Naive thymus-derived CD4-positive, alpha-beta T cell (primary cell): ENCODE measurements around the gene GLP1R. TPM values are rescaled to one million over a fixed set of nuclear protein-coding genes. Genes with fewer than 3 reads are reported as not detected.

Experiments
- ATAC-seq: fragments of 150-1000 bp; cut with Tn5 transposase; 2 replicates; pipeline ENCODE4 v1.10.0; 2021; ENCODE audit warnings: mild to moderate bottlenecking, moderate library complexity
- CTCF ChIA-PET: fragments of 350-600 bp; sonication (Branson Sonifier 250); formaldehyde crosslinking; loops from one replicate; lab custom pipeline; 2021; ENCODE audit warnings: antibody characterized with exemption; lab: Charles Lee
- POLR2A ChIA-PET: fragments of 350-600 bp; sonication (Branson Sonifier 250); formaldehyde crosslinking; loops from one replicate; lab custom pipeline; 2021; ENCODE audit warnings: antibody characterized with exemption, inconsistent platforms; lab: Charles Lee
- DNase-seq, 9 donors: peaks; one replicate each; pipeline versions ENCODE4 v3.0.0 to v3.0.0-alpha.2; 2020 to 2022; ENCODE audit warnings: mixed read lengths in 1 of 9
- H3K27ac ChIP-seq: one replicate; pipeline ENCODE4 v1.7.0; 2013; ENCODE audit warnings: mild to moderate bottlenecking, low read depth, low read length, moderate library complexity
- H3K27me3 ChIP-seq, 2 donors: one replicate each; pipeline ENCODE4 v1.7.0; 2013; ENCODE audit warnings: low read length in 2 of 2, mild to moderate bottlenecking in 2 of 2, moderate library complexity in 2 of 2; ENCODE audit not compliant: control insufficient read depth in 2 of 2, insufficient read depth in 2 of 2
- H3K36me3 ChIP-seq, 3 experiments: 1 replicate in 2 of 3; 2 replicates in 1 of 3; pipeline ENCODE4 v1.7.0; 2013; ENCODE audit warnings: low read length in 3 of 3, mild to moderate bottlenecking in 3 of 3, moderate library complexity in 1 of 3; ENCODE audit not compliant: insufficient read depth in 3 of 3, control insufficient read depth in 2 of 3
- H3K4me1 ChIP-seq, 2 donors: one replicate each; pipeline ENCODE4 v1.7.0; 2013; ENCODE audit warnings: low read length in 2 of 2, mild to moderate bottlenecking in 2 of 2, moderate library complexity in 1 of 2; ENCODE audit not compliant: control insufficient read depth in 2 of 2, insufficient read depth in 2 of 2
- H3K4me3 ChIP-seq: 2 replicates; pipeline ENCODE4 v1.7.0; 2013; ENCODE audit warnings: mild to moderate bottlenecking, low read length
- H3K9me3 ChIP-seq, 3 experiments: 1 replicate in 2 of 3; 2 replicates in 1 of 3; pipeline ENCODE4 v1.7.0; 2013; ENCODE audit warnings: low read length in 3 of 3; ENCODE audit not compliant: control insufficient read depth in 2 of 3
- H3K27ac Mint-ChIP-seq, 9 donors: one replicate each; pipeline ENCODE4 v1.8.0; 2020 to 2022; ENCODE audit warnings: mixed read lengths in 9 of 9, mild to moderate bottlenecking in 8 of 9, moderate library complexity in 5 of 9, inconsistent platforms in 2 of 9
- H3K27me3 Mint-ChIP-seq, 5 donors: one replicate each; pipeline ENCODE4 v1.8.0; 2021 to 2022; ENCODE audit warnings: mixed read lengths in 5 of 5, mild to moderate bottlenecking in 1 of 5
- H3K36me3 Mint-ChIP-seq, 5 donors: one replicate each; pipeline ENCODE4 v1.8.0; 2020 to 2022; ENCODE audit warnings: mixed read lengths in 5 of 5, mild to moderate bottlenecking in 3 of 5, inconsistent platforms in 1 of 5
- H3K4me1 Mint-ChIP-seq, 7 donors: one replicate each; pipeline ENCODE4 v1.8.0; 2020 to 2022; ENCODE audit warnings: mixed read lengths in 7 of 7, mild to moderate bottlenecking in 3 of 7, inconsistent platforms in 1 of 7
- H3K4me3 Mint-ChIP-seq, 10 donors: one replicate each; pipeline ENCODE4 v1.8.0; 2020 to 2022; ENCODE audit warnings: mild to moderate bottlenecking in 10 of 10, mixed read lengths in 10 of 10, moderate library complexity in 6 of 10, inconsistent platforms in 2 of 10
- H3K9me3 Mint-ChIP-seq, 11 donors: one replicate each; pipeline ENCODE4 v1.8.0; 2020 to 2022; ENCODE audit warnings: mixed read lengths in 11 of 11, mild to moderate bottlenecking in 4 of 11, inconsistent platforms in 1 of 11, moderate library complexity in 1 of 11
- intact Hi-C, 2 donors: fragments of 100-400 bp; cut with micrococcal nuclease; formaldehyde crosslinking; loops; one replicate each; pipeline ENCODE4 v1.15.1; 2023
- polyA plus RNA-seq, 2 donors: library from polyadenylated mRNA; unstranded; fragments of 300-500 nt; fragmentation: Illumina TruSeq; gene quantifications; one replicate each; pipeline ENCODE4 v1.2.3, GENCODE V29; 2021
- total RNA-seq, 6 experiments: library from RNA in 5 of 6; stranded (reverse) in 5 of 6; gene quantifications; 1 replicate in 5 of 6; 2 replicates in 1 of 6; pipeline ENCODE4 v1.2.3 and lab custom pipeline; 2021 to 2026

GLP1R gene
- total and polyA plus RNA-seq, 7 experiments from 2014 or later, result not detected

DNA sequence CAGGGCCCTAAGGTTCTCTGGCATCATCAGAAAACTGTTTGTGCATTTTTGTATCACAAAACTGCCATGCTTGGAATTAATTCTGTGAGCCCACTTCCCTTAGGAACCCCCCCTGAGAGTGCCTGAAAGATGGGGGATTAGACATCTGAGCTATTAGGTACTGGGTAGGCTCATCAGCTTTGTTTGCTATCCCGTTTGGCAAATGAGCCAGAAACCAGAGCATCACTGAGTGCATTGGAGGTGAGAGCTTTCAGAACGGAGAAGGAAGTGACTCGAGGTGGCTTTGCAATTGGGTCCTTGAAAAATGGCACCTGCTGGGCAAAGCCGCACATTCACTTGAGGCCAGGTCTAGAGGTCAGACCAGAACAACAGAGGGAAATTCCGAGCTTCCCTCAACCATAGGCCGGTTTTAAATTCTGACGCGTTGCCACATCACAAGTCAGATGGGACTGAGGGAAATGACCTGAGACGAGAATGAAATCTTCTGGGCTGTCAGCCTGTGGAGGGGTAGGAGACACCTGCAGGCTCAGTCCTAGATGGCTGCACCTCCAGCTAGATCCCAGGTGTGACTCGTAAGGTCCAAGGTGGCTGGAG, 8.4 kb upstream of the GLP1R start:
- ATAC-seq (no peak), DNase-seq (no peak)
- H3K27ac Mint-ChIP-seq, result no peak overlapping the region
- H3K9me3 Mint-ChIP-seq, result peaks cover 0 to 6% (median 0%) of the 10 kb centered on the region in 11 donors
- no peaks in the 10 kb centered on the region for H3K36me3 ChIP-seq
- no peaks in the 10 kb centered on the region for H3K27me3 ChIP-seq
- H3K4me3 Mint-ChIP-seq, result no peak overlapping the region
- H3K9me3 ChIP-seq, result no peaks in the 10 kb centered on the region
- no peak overlapping the region for H3K27ac ChIP-seq
- H3K27me3 Mint-ChIP-seq, result peaks cover 31 to 56% (median 44%) of the 10 kb centered on the region in 5 donors
- intact Hi-C loops, result no loop called here
- POLR2A ChIA-PET, result no interaction called here
- CTCF ChIA-PET, result no interaction called here
- no peak overlapping the region for H3K4me3 ChIP-seq
- H3K4me1 Mint-ChIP-seq, result peaks cover 0 to 8% (median 0%) of the 10 kb centered on the region in 7 donors
- H3K4me1 ChIP-seq, result no peaks in the 10 kb centered on the region
- no peaks in the 10 kb centered on the region for H3K36me3 Mint-ChIP-seq

DNA sequence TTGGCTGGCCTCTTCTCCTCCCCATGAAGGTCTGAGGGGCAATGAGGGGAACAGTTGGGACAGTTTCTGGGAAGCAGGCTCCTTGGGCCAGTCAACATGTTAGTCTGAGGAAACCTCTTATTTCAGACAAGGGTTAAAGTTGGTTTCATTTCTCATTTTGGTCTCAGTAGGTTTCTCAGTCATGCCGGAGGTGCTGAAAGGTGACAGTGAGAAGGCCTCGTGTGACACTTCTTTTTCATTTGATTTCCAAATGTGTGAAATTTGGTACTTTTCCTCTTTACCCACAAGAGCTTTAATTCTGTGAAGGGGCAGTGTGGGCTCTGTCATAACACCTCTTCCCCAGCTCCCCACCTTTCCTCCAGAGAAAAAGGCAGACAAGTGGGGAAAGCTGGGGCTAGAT, 7.5 kb upstream of the GLP1R start:
- no peak overlapping the region for H3K27ac ChIP-seq
- no peak for ATAC-seq
- peaks cover 0 to 6% (median 0%) of the 10 kb centered on the region in 11 donors for H3K9me3 Mint-ChIP-seq

DNA sequence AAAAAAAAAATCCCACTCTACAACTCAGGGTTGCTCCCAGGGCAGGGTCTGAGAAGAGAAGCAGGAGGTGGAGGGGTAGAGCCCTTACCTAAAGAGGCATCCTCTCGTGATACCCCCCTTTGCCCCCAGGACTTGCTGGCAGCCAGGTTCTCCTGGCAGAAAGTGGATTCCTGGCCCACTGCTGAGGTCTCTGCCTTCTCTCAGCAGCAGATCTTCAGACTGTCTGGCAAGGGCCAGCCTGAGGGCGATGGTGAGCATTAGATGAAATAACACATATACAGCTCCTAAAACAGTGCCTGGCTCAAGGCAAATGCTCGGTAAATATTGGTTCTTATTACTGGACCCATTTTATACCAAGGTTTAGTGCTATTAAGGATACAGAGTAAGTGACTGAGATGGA, 4.8 kb upstream of the GLP1R start:
- no peak overlapping the region for H3K27ac Mint-ChIP-seq
- H3K27me3 ChIP-seq, result peaks cover 0 to 3% of the 10 kb centered on the region in 2 donors
- H3K27ac ChIP-seq, result no peak overlapping the region
- no peak overlapping the region for H3K4me3 ChIP-seq
- intact Hi-C loops, result no loop called here
- peaks cover 0 to 5% (median 5%) of the 10 kb centered on the region in 7 donors for H3K4me1 Mint-ChIP-seq
- H3K27me3 Mint-ChIP-seq, result peaks cover 24 to 51% (median 38%) of the 10 kb centered on the region in 5 donors
- ChIA-PET POLR2A (no interaction called here), CTCF (no interaction called here)
- H3K9me3 ChIP-seq, result no peaks in the 10 kb centered on the region
- ATAC-seq (no peak), DNase-seq (no peak)
- no peak overlapping the region for H3K4me3 Mint-ChIP-seq
- no peaks in the 10 kb centered on the region for H3K36me3 ChIP-seq
- H3K4me1 ChIP-seq, result no peaks in the 10 kb centered on the region
- peaks cover 0 to 3% (median 0%) of the 10 kb centered on the region in 11 donors for H3K9me3 Mint-ChIP-seq
- H3K36me3 Mint-ChIP-seq, result peaks cover 0 to 4% (median 0%) of the 10 kb centered on the region in 5 donors

More for the DNA sequence above, 7.5 kb upstream of the GLP1R start:
- ChIA-PET CTCF (no interaction called here), POLR2A (no interaction called here)
- Histone ChIP-seq H3K36me3 (no peaks in the 10 kb centered on the region), H3K4me3 (no peak overlapping the region), H3K4me1 (no peaks in the 10 kb centered on the region), H3K27me3 (no peaks in the 10 kb centered on the region), H3K9me3 (no peaks in the 10 kb centered on the region)
- H3K36me3 Mint-ChIP-seq, result no peaks in the 10 kb centered on the region
- no peak for DNase-seq
- H3K4me3 Mint-ChIP-seq, result no peak overlapping the region
- peaks cover 0 to 8% (median 0%) of the 10 kb centered on the region in 7 donors for H3K4me1 Mint-ChIP-seq
- peaks cover 23 to 56% (median 39%) of the 10 kb centered on the region in 5 donors for H3K27me3 Mint-ChIP-seq
- H3K27ac Mint-ChIP-seq, result peak overlapping the region in 1 of 9 donors; percentile 62
- intact Hi-C loops, result no loop called here

DNA sequence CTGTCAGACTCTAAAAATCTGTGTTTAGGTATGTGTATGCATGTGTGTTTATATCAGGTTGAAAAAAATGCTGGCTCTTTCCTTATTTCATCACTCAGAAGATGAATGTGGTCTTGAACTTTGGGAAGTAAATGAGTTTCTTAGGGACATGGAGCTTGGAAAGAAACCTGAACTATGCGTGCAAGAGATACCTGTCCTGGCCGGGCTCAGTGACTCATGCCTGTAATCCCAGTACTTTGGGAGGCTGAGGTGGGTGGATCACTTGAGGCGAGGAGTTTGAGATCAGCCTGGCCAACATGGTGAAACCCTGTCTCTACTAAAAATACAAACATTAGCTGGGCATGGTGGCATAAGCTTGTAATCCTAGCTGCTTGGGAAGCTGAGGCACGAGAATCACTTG, 4.4 kb upstream of the GLP1R start:
- DNase-seq, result no peak
- no peak overlapping the region for H3K4me3 ChIP-seq
- ChIA-PET CTCF (no interaction called here), POLR2A (no interaction called here)
- no peaks in the 10 kb centered on the region for H3K9me3 ChIP-seq
- peaks cover 0 to 3% (median 0%) of the 10 kb centered on the region in 11 donors for H3K9me3 Mint-ChIP-seq
- H3K27me3 Mint-ChIP-seq, result peaks cover 24 to 49% (median 39%) of the 10 kb centered on the region in 5 donors
- peaks cover 0 to 4% (median 0%) of the 10 kb centered on the region in 5 donors for H3K36me3 Mint-ChIP-seq
- no peaks in the 10 kb centered on the region for H3K4me1 ChIP-seq
- H3K27me3 ChIP-seq, result peaks cover 0 to 3% of the 10 kb centered on the region in 2 donors
- no peak overlapping the region for H3K4me3 Mint-ChIP-seq
- peaks cover 2 to 7% (median 5%) of the 10 kb centered on the region in 7 donors for H3K4me1 Mint-ChIP-seq
- no peak overlapping the region for H3K27ac ChIP-seq
- H3K36me3 ChIP-seq, result no peaks in the 10 kb centered on the region
- intact Hi-C loops, result no loop called here
- ATAC-seq, result no peak
- no peak overlapping the region for H3K27ac Mint-ChIP-seq

DNA sequence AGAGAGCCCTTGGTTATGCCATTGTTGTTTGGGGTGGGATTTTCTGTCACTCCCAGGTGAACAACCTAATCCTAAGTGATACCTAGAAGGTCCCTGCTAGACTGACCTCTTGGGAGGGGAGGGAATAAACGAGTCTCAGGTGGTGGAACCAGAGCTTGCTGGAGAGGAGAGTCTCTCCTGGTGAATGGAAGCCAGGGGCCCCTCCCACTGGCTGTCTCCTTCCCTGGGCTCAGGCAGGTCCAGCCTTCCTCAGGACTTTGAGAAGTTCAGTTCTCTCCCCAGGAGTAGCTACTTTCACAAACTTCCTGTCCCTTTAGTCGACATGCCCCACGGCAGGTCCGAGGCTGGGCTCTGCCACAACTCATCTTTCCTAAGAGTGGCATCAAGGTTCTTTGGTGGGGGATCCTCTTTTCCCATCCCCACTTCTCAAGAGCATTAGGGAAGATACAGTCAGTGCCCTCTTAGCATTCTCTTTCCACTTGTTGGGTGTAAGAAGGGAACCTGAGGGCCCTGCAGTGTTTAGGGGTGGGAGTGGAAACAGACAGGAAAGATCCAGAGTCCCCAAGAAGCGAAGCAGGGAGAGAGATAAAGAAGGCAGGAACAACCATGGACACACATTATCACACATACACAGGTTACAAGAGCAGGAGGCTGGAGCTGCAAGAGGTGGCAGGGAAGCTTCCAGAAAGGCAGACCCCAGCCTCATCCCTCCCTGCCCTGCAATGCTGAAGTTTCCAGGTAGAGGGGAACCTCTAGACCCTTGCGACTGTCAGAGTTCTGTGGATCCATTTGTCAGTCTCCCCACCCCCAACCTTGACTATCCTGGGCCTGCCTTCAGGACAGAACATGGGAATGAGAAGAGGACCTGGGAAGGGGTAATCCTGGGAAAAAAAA, 900 bp upstream of the GLP1R start:
- CTCF ChIA-PET, result no interaction called here
- H3K9me3 Mint-ChIP-seq, result no peaks in the 10 kb centered on the region
- peaks cover 0 to 3% of the 10 kb centered on the region in 2 donors for H3K27me3 ChIP-seq
- H3K4me3 Mint-ChIP-seq, result peak overlapping the region in 9 of 10 donors; percentile 26 to 83 (median 56)
- peaks cover 0 to 5% of the 10 kb centered on the region in 2 donors for H3K4me1 ChIP-seq
- peaks cover 21 to 48% (median 43%) of the 10 kb centered on the region in 5 donors for H3K27me3 Mint-ChIP-seq
- POLR2A ChIA-PET, result no interaction called here
- H3K27ac Mint-ChIP-seq, result no peak overlapping the region
- H3K4me3 ChIP-seq, result no peak overlapping the region
- H3K9me3 ChIP-seq, result no peaks in the 10 kb centered on the region
- H3K27ac ChIP-seq, result no peak overlapping the region
- DNase-seq (no peak), ATAC-seq (no peak)
- intact Hi-C loops, result no loop called here
- H3K36me3 Mint-ChIP-seq, result peaks cover 0 to 4% (median 0%) of the 10 kb centered on the region in 5 donors
- H3K36me3 ChIP-seq, result no peaks in the 10 kb centered on the region
- peaks cover 11 to 34% (median 17%) of the 10 kb centered on the region in 7 donors for H3K4me1 Mint-ChIP-seq

DNA sequence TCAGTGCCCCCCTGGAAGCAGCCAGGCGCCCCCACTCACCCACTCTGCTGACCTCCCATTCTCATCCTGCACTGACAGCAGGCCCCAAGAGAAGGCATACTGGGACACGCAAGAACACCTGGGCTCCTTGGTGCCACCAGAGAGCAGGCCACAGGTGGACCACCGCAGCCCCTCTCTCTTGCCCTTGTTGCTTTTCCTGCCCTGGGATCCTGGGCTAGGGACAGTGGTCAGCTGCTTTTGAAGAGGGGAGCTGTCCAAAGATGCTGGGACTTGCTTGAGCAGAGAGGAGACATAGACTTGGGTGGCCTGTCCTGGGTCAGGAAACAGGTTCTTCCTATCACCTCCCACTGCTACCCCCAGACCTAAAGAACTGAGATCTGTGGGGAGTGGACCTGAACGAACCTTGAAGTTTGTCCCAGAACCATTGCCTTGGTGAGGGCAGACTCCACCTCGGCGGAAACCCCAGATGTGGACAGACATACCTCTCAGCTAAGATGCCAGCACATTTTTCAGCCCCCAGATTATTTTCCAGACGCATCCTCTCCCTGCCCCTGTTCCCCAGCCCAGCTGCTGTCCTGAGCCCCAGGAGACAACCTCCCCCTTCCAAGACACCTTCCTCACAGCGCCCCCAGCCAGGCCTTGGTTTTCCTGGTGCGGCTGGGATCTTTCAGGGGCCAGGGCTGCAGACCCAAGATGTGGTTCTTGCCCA, 1.1 kb downstream of the GLP1R start:
- Mint-ChIP-seq H3K4me1 (peaks cover 11 to 37% (median 17%) of the 10 kb centered on the region in 7 donors), H3K27me3 (peaks cover 21 to 54% (median 48%) of the 10 kb centered on the region in 5 donors), H3K27ac (no peak overlapping the region), H3K9me3 (no peaks in the 10 kb centered on the region), H3K4me3 (peak overlapping the region in 9 of 10 donors; percentile 35 to 83 (median 56)), H3K36me3 (peaks cover 0 to 4% (median 0%) of the 10 kb centered on the region in 5 donors)
- Histone ChIP-seq H3K27ac (no peak overlapping the region), H3K4me1 (peaks cover 0 to 5% of the 10 kb centered on the region in 2 donors), H3K27me3 (peaks cover 0 to 3% of the 10 kb centered on the region in 2 donors), H3K9me3 (no peaks in the 10 kb centered on the region), H3K4me3 (no peak overlapping the region), H3K36me3 (no peaks in the 10 kb centered on the region)
- ATAC-seq, result no peak
- DNase-seq, result no peak
- CTCF ChIA-PET, result no interaction called here
- POLR2A ChIA-PET, result no interaction called here
- intact Hi-C loops, result no loop called here
